Neural progenitor cell (in vitro differentiated cells): Measurements from ENCODE around the gene FKBP1B. TPM values are rescaled to one million over a fixed set of nuclear protein-coding genes. Genes with fewer than 3 reads are reported as not detected.
"Not testable (repeated sequence)": the region's sequence is repeated elsewhere in the genome, so short reads cannot be mapped to it uniquely, and the experiment has no call there.

ENCODE experiments used
- DNase-seq: peaks from one replicate; pipeline ENCODE4 v3.0.0-alpha.2; 2016; ENCODE audit warnings: low spot score
- H2AFZ ChIP-seq: fragments of 200-600 bp; sonication (generic); replicated peaks from 2 replicates; pipeline ENCODE4 v1.6.1; 2016; ENCODE audit warnings: antibody characterized with exemption
- H3F3A ChIP-seq: fragments of 200-600 bp; sonication (generic); 2 replicates; pipeline ENCODE4 v1.6.1; 2016; ENCODE audit warnings: antibody characterized with exemption, low read depth
- H3K27ac ChIP-seq: fragments of 200-600 bp; sonication (generic); 2 replicates; pipeline ENCODE4 v1.5.1; 2016; ENCODE audit warnings: mild to moderate bottlenecking
- H3K27me3 ChIP-seq: fragments of 200-600 bp; sonication (generic); 2 replicates; pipeline ENCODE4 v1.6.1; 2016; ENCODE audit warnings: mild to moderate bottlenecking, moderate library complexity
- H3K36me3 ChIP-seq: fragments of 200-600 bp; sonication (generic); 2 replicates; pipeline ENCODE4 v1.5.1; 2016
- H3K4me1 ChIP-seq: fragments of 200-600 bp; sonication (generic); 2 replicates; pipeline ENCODE4 v1.6.1; 2016; ENCODE audit warnings: mixed run types
- H3K4me2 ChIP-seq: fragments of 200-600 bp; sonication (generic); 2 replicates; pipeline ENCODE4 v1.6.1; 2016
- H3K4me3 ChIP-seq: fragments of 200-600 bp; sonication (generic); 2 replicates; pipeline ENCODE4 v1.5.1; 2016
- H3K79me2 ChIP-seq: fragments of 200-600 bp; sonication (generic); 2 replicates; pipeline ENCODE4 v1.6.1; 2016; ENCODE audit warnings: low read depth
- H3K9ac ChIP-seq: fragments of 200-600 bp; sonication (generic); 2 replicates; pipeline ENCODE4 v1.6.1; 2016
- H3K9me3 ChIP-seq: fragments of 200-600 bp; sonication (generic); 2 replicates; pipeline ENCODE4 v1.5.1; 2016; ENCODE audit warnings: low read depth
- H4K20me1 ChIP-seq: fragments of 200-600 bp; sonication (generic); 2 replicates; pipeline ENCODE4 v1.6.1; 2016; ENCODE audit warnings: low read depth
- H3K27ac Mint-ChIP-seq: 3 replicates; pipeline ENCODE4 v1.8.0; 2021; ENCODE audit warnings: mixed read lengths
- H3K27me3 Mint-ChIP-seq: 2 replicates; pipeline ENCODE4 v1.8.0; 2022; ENCODE audit warnings: low read depth, mild to moderate bottlenecking, inconsistent platforms, moderate library complexity, mixed read lengths; ENCODE audit not compliant: insufficient read depth
- H3K36me3 Mint-ChIP-seq: 3 replicates; pipeline ENCODE4 v1.8.0; 2021; ENCODE audit warnings: mixed read lengths
- H3K4me1 Mint-ChIP-seq: 3 replicates; pipeline ENCODE4 v1.8.0; 2021; ENCODE audit warnings: mixed read lengths
- H3K4me3 Mint-ChIP-seq: 3 replicates; pipeline ENCODE4 v1.8.0; 2021; ENCODE audit warnings: mild to moderate bottlenecking, moderate library complexity, mixed read lengths
- H3K9me3 Mint-ChIP-seq: 3 replicates; pipeline ENCODE4 v1.8.0; 2020; ENCODE audit warnings: mixed read lengths
- CTCF ChIP-seq: fragments of 200-600 bp; sonication (generic); IDR thresholded peaks from 2 replicates; pipeline ENCODE4 v1.5.1; 2017; ENCODE audit warnings: antibody characterized with exemption, mild to moderate bottlenecking
- EZH2 ChIP-seq: fragments of 200-600 bp; sonication (generic); IDR thresholded peaks from 2 replicates; pipeline ENCODE4 v1.6.1; 2017; ENCODE audit warnings: antibody characterized with exemption, mild to moderate bottlenecking, moderate library complexity
- EZH2phosphoT487 ChIP-seq: fragments of 200-600 bp; sonication (generic); IDR thresholded peaks from 2 replicates; pipeline ENCODE4 v1.6.1; 2017; ENCODE audit warnings: antibody characterized with exemption
- total RNA-seq: library from RNA; depleted of rRNA; stranded (reverse); fragments of >200 nt; gene quantifications from 2 replicates; pipeline ENCODE4 v1.2.3, GENCODE V29; 2015; ENCODE audit warnings: low replicate concordance

Gene FKBP1B
- total RNA-seq, 1 donor from 2014 or later, result 46.0 TPM

GRCh38 chr2:24026233-24026632, 23.3 kb upstream of the FKBP1B start:
- Histone ChIP-seq H3K9me3 (no peaks in the 10 kb centered on the region), H3K36me3 (no peaks in the 10 kb centered on the region), H3K9ac (no peak overlapping the region), H3K4me3 (no peak overlapping the region), H3F3A (no peaks in the 10 kb centered on the region), H3K4me1 (peaks cover 15% of the 10 kb centered on the region), H3K27ac (peak overlapping the region; percentile 21), H3K27me3 (no peaks in the 10 kb centered on the region), H3K4me2 (peak overlapping the region; percentile 22), H2AFZ (no peak overlapping the region), H4K20me1 (no peaks in the 10 kb centered on the region), H3K79me2 (no peaks in the 10 kb centered on the region)
- TF ChIP-seq EZH2 (no peak), CTCF (no peak), EZH2phosphoT487 (no peak)
- Mint-ChIP-seq H3K9me3 (no peaks in the 10 kb centered on the region), H3K27ac (peak overlapping the region; percentile 96), H3K4me1 (peaks cover 15% of the 10 kb centered on the region), H3K36me3 (peaks cover 40% of the 10 kb centered on the region), H3K27me3 (peaks cover 2% of the 10 kb centered on the region), H3K4me3 (peak overlapping the region; percentile 67)
- DNase-seq, result no peak

- Mint-ChIP-seq H3K27ac (no peak overlapping the region), H3K27me3 (peaks cover 4% of the 10 kb centered on the region), H3K4me1 (peaks cover 4% of the 10 kb centered on the region), H3K9me3 (no peaks in the 10 kb centered on the region), H3K4me3 (no peak overlapping the region), H3K36me3 (peaks cover 19% of the 10 kb centered on the region)
- Histone ChIP-seq H3K36me3 (peaks cover 5% of the 10 kb centered on the region), H4K20me1 (peaks cover 5% of the 10 kb centered on the region), H3K4me2 (no peak overlapping the region), H3F3A (no peaks in the 10 kb centered on the region), H3K27me3 (no peaks in the 10 kb centered on the region), H3K9me3 (no peaks in the 10 kb centered on the region), H3K79me2 (peaks cover 49% of the 10 kb centered on the region), H3K4me3 (no peak overlapping the region), H2AFZ (no peak overlapping the region), H3K27ac (no peak overlapping the region), H3K4me1 (no peaks in the 10 kb centered on the region), H3K9ac (no peak overlapping the region)
- DNase-seq, result no peak
- TF ChIP-seq CTCF, result no peak
- TF ChIP-seq EZH2, result no peak
- no peak for TF ChIP-seq EZH2phosphoT487
These were observed 10.6 kb upstream of the FKBP1B start for GRCh38 chr2:24038786-24039499.

- no peaks in the 10 kb centered on the region for H3K36me3 ChIP-seq
- no peaks in the 10 kb centered on the region for H3K4me1 ChIP-seq
- H3K27ac ChIP-seq, result no peak overlapping the region
- H3K9ac ChIP-seq, result no peak overlapping the region
- H3K9me3 Mint-ChIP-seq, result no peaks in the 10 kb centered on the region
- no peak overlapping the region for H3K4me3 ChIP-seq
- peaks cover 47% of the 10 kb centered on the region for H3K79me2 ChIP-seq
- H2AFZ ChIP-seq, result no peak overlapping the region
- H3F3A ChIP-seq, result no peaks in the 10 kb centered on the region
- no peaks in the 10 kb centered on the region for H3K27me3 ChIP-seq
- no peak overlapping the region for H3K4me3 Mint-ChIP-seq
- peaks cover 4% of the 10 kb centered on the region for H3K27me3 Mint-ChIP-seq
- peaks cover 7% of the 10 kb centered on the region for H3K4me1 Mint-ChIP-seq
- H3K36me3 Mint-ChIP-seq, result peaks cover 18% of the 10 kb centered on the region
- no peak for TF ChIP-seq CTCF
- no peak for TF ChIP-seq EZH2phosphoT487
- no peak for TF ChIP-seq EZH2
- no peak for DNase-seq
- H3K9me3 ChIP-seq, result no peaks in the 10 kb centered on the region
- no peak overlapping the region for H3K4me2 ChIP-seq
- H3K27ac Mint-ChIP-seq, result no peak overlapping the region
- H4K20me1 ChIP-seq, result peaks cover 5% of the 10 kb centered on the region
These were observed 9.0 kb upstream of the FKBP1B start for GRCh38 chr2:24040511-24040910.

DNA sequence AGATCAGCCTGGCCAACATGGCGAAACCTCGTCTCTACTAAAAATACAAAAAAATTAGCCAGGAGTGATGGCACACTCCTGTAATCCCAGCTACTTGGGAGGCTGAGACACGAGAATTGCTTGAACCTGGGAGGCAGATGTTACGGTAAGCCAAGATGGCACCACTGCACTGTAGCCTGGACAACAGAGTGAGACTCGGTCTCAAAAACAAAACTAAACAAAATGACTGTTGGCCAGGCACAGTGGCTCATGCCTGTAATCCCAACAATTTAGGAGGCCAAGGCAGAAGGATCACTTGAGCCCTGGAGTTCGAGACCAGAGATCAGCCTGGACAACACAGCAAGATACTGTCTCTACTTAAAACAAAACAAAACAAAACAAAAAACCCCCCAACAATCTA, 6.4 kb upstream of the FKBP1B start:
- not testable (repeated sequence) for H3K27me3 Mint-ChIP-seq, H3K27me3 ChIP-seq, H3F3A ChIP-seq, H3K4me3 ChIP-seq, H3K4me1 ChIP-seq, DNase-seq, H3K9me3 Mint-ChIP-seq, H3K4me3 Mint-ChIP-seq, H3K9me3 ChIP-seq, H3K9ac ChIP-seq, H3K27ac Mint-ChIP-seq, H3K36me3 Mint-ChIP-seq, H2AFZ ChIP-seq, H3K4me2 ChIP-seq, H4K20me1 ChIP-seq, H3K36me3 ChIP-seq, H3K27ac ChIP-seq
- H3K79me2 ChIP-seq, result peaks cover 42% of the 10 kb centered on the region
- peaks cover 21% of the 10 kb centered on the region for H3K4me1 Mint-ChIP-seq
